ENCODE data around the gene LINC01488.

The LINC01488 gene

DNA sequence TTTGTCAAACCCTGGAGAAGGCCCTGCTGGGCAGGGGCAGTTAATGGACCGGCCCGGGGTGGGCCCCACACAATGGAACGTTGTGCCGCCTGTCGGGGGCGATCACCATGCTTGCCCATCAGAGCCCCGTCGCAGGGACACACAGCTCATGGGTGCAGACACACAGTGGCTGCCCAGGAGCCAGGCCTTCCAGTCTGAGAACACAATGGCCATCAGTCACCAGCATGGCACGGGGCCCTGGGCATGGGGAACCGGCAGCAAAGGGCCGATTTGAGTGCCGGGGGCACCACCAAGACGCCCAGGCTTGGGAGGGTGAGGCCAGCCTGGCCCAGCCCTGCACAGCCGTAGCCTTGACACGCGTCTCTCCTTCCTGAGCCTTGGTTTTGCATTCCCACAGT lies 7.1 kb downstream of the LINC01488 start:
- no peak overlapping the region for H3K4me3 ChIP-seq (ENCODE audit: low read depth, low read length)
- ChIA-PET POLR2A (no interaction called here), CTCF (no interaction called here)
- no peaks in the 10 kb centered on the region for H3K36me3 ChIP-seq (ENCODE audit: control insufficient read depth in 2 of 2, insufficient read depth in 1 of 2, low read length in 2 of 2)
- H3K4me1 ChIP-seq (ENCODE audit: control insufficient read depth, insufficient read depth, low read length): no peaks in the 10 kb centered on the region
- TF ChIP-seq ZNF776 (tag by site-specific recombination; IDR thresholded peaks at IDR 0.05; ENCODE audit: borderline replicate concordance) (no peak), ZSCAN23 (tag by site-specific recombination; IDR thresholded peaks at IDR 0.05) (no peak), KLF9 (tag by site-specific recombination; IDR thresholded peaks at IDR 0.05; ENCODE audit: low read depth) (no peak), KLF10 (tag by site-specific recombination; IDR thresholded peaks at IDR 0.05) (no peak), EGR2 (tag by site-specific recombination; IDR thresholded peaks at IDR 0.05; ENCODE audit: low read depth) (no peak), ZNF560 (tag by site-specific recombination; IDR thresholded peaks at IDR 0.05; ENCODE audit: borderline replicate concordance) (no peak), ZIC2 (tag by site-specific recombination; IDR thresholded peaks at IDR 0.05) (no peak), ZNF621 (tag by site-specific recombination; IDR thresholded peaks at IDR 0.05) (no peak), KLF1 (tag by site-specific recombination; IDR thresholded peaks at IDR 0.05) (no peak), ZNF629 (tag by site-specific recombination; IDR thresholded peaks at IDR 0.05) (no peak), SETDB1 (IDR thresholded peaks at IDR 0.05; ENCODE audit: insufficient read length, low read length) (no peak), ZNF558 (tag by site-specific recombination; IDR thresholded peaks at IDR 0.05) (no peak), YY2 (tag by site-specific recombination; IDR thresholded peaks at IDR 0.05) (no peak)
- TF ChIP-seq, protein P1, sequence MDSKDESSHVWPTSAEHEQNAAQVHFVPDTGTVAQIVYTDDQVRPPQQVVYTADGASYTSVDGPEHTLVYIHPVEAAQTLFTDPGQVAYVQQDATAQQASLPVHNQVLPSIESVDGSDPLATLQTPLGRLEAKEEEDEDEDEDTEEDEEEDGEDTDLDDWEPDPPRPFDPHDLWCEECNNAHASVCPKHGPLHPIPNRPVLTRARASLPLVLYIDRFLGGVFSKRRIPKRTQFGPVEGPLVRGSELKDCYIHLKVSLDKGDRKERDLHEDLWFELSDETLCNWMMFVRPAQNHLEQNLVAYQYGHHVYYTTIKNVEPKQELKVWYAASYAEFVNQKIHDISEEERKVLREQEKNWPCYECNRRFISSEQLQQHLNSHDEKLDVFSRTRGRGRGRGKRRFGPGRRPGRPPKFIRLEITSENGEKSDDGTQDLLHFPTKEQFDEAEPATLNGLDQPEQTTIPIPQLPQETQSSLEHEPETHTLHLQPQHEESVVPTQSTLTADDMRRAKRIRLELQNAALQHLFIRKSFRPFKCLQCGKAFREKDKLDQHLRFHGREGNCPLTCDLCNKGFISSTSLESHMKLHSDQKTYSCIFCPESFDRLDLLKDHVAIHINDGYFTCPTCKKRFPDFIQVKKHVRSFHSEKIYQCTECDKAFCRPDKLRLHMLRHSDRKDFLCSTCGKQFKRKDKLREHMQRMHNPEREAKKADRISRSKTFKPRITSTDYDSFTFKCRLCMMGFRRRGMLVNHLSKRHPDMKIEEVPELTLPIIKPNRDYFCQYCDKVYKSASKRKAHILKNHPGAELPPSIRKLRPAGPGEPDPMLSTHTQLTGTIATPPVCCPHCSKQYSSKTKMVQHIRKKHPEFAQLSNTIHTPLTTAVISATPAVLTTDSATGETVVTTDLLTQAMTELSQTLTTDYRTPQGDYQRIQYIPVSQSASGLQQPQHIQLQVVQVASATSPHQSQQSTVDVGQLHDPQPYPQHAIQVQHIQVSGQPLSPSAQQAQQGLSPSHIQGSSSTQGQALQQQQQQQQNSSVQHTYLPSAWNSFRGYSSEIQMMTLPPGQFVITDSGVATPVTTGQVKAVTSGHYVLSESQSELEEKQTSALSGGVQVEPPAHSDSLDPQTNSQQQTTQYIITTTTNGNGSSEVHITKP (tag by site-specific recombination; IDR thresholded peaks at IDR 0.05): no peak
- TF ChIP-seq, protein P2, sequence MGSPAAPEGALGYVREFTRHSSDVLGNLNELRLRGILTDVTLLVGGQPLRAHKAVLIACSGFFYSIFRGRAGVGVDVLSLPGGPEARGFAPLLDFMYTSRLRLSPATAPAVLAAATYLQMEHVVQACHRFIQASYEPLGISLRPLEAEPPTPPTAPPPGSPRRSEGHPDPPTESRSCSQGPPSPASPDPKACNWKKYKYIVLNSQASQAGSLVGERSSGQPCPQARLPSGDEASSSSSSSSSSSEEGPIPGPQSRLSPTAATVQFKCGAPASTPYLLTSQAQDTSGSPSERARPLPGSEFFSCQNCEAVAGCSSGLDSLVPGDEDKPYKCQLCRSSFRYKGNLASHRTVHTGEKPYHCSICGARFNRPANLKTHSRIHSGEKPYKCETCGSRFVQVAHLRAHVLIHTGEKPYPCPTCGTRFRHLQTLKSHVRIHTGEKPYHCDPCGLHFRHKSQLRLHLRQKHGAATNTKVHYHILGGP (tag by site-specific recombination; IDR thresholded peaks at IDR 0.05): no peak
- TF ChIP-seq, protein P3, sequence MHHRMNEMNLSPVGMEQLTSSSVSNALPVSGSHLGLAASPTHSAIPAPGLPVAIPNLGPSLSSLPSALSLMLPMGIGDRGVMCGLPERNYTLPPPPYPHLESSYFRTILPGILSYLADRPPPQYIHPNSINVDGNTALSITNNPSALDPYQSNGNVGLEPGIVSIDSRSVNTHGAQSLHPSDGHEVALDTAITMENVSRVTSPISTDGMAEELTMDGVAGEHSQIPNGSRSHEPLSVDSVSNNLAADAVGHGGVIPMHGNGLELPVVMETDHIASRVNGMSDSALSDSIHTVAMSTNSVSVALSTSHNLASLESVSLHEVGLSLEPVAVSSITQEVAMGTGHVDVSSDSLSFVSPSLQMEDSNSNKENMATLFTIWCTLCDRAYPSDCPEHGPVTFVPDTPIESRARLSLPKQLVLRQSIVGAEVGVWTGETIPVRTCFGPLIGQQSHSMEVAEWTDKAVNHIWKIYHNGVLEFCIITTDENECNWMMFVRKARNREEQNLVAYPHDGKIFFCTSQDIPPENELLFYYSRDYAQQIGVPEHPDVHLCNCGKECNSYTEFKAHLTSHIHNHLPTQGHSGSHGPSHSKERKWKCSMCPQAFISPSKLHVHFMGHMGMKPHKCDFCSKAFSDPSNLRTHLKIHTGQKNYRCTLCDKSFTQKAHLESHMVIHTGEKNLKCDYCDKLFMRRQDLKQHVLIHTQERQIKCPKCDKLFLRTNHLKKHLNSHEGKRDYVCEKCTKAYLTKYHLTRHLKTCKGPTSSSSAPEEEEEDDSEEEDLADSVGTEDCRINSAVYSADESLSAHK (tag by site-specific recombination; IDR thresholded peaks at IDR 0.05): no peak
- TF ChIP-seq, protein P4, sequence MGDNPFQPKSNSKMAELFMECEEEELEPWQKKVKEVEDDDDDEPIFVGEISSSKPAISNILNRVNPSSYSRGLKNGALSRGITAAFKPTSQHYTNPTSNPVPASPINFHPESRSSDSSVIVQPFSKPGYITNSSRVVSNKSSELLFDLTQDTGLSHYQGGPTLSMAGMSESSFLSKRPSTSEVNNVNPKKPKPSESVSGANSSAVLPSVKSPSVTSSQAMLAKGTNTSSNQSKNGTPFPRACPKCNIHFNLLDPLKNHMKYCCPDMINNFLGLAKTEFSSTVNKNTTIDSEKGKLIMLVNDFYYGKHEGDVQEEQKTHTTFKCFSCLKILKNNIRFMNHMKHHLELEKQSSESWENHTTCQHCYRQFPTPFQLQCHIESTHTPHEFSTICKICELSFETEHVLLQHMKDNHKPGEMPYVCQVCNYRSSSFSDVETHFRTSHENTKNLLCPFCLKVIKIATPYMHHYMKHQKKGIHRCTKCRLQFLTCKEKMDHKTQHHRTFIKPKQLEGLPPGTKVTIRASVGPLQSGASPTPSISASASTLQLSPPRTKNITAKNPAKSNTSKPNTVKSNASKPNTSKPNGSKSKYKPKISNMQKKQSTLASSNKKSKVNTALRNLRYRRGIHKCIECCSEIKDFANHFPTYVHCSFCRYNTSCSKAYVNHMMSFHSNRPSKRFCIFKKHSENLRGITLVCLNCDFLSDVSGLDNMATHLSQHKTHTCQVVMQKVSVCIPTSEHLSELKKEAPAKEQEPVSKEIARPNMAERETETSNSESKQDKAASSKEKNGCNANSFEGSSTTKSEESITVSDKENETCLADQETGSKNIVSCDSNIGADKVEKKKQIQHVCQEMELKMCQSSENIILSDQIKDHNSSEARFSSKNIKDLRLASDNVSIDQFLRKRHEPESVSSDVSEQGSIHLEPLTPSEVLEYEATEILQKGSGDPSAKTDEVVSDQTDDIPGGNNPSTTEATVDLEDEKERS (tag by site-specific recombination; IDR thresholded peaks at IDR 0.05): no peak
- TF ChIP-seq, protein P5, sequence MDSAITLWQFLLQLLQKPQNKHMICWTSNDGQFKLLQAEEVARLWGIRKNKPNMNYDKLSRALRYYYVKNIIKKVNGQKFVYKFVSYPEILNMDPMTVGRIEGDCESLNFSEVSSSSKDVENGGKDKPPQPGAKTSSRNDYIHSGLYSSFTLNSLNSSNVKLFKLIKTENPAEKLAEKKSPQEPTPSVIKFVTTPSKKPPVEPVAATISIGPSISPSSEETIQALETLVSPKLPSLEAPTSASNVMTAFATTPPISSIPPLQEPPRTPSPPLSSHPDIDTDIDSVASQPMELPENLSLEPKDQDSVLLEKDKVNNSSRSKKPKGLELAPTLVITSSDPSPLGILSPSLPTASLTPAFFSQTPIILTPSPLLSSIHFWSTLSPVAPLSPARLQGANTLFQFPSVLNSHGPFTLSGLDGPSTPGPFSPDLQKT (IDR thresholded peaks at IDR 0.05; ENCODE audit: borderline replicate concordance, low read depth, low read length): no peak
- H3K27ac ChIP-seq (ENCODE audit: extremely low read depth, low read depth, low read length): no peak overlapping the region
- H3K9me3 ChIP-seq (ENCODE audit: control insufficient read depth, insufficient read depth, low read depth, low read length): no peaks in the 10 kb centered on the region
